Hepatocyte (in vitro differentiated cells): Measurements from ENCODE around the gene DPP10. TPM values are rescaled to one million over a fixed set of nuclear protein-coding genes. Genes with fewer than 3 reads are reported as not detected.

Experiments used
- DNase-seq: peaks from one replicate; pipeline ENCODE4 v3.0.0-alpha.2; 2016; ENCODE audit warnings: low spot score
- H2AFZ ChIP-seq: fragments of 200-600 bp; sonication (generic); 2 replicates; pipeline ENCODE4 v1.6.0; 2016; ENCODE audit warnings: antibody characterized with exemption, mild to moderate bottlenecking
- H3K27ac ChIP-seq: fragments of 200-600 bp; sonication (generic); 2 replicates; pipeline ENCODE4 v1.5.1; 2016; ENCODE audit warnings: mild to moderate bottlenecking
- H3K27me3 ChIP-seq: fragments of 200-600 bp; sonication (generic); 2 replicates; pipeline ENCODE4 v1.6.1; 2016
- H3K36me3 ChIP-seq: fragments of 200-600 bp; sonication (generic); replicated peaks from 2 replicates; pipeline ENCODE4 v1.5.1; 2016; ENCODE audit warnings: low read depth; ENCODE audit not compliant: insufficient read depth
- H3K4me1 ChIP-seq: fragments of 200-600 bp; sonication (generic); 2 replicates; pipeline ENCODE4 v1.5.1; 2016; ENCODE audit warnings: mild to moderate bottlenecking, moderate library complexity; ENCODE audit not compliant: insufficient read depth
- H3K4me2 ChIP-seq: fragments of 200-600 bp; sonication (generic); 2 replicates; pipeline ENCODE4 v1.6.0; 2016
- H3K4me3 ChIP-seq: fragments of 200-600 bp; sonication (generic); 2 replicates; pipeline ENCODE4 v1.5.1; 2016; ENCODE audit warnings: mild to moderate bottlenecking
- H3K79me2 ChIP-seq: fragments of 200-600 bp; sonication (generic); 2 replicates; pipeline ENCODE4 v1.6.0; 2017; ENCODE audit warnings: mild to moderate bottlenecking
- H3K9me2 ChIP-seq: fragments of 200-600 bp; sonication (generic); replicated peaks from 2 replicates; pipeline ENCODE4 v1.6.0; 2017; ENCODE audit warnings: mild to moderate bottlenecking; ENCODE audit not compliant: insufficient read depth
- H3K9me3 ChIP-seq: fragments of 200-600 bp; sonication (generic); 2 replicates; pipeline ENCODE4 v1.5.1; 2016; ENCODE audit warnings: low read depth, mild to moderate bottlenecking
- H4K20me1 ChIP-seq: fragments of 200-600 bp; sonication (generic); 2 replicates; pipeline ENCODE4 v1.6.0; 2016; ENCODE audit warnings: mild to moderate bottlenecking; ENCODE audit not compliant: insufficient read depth, poor library complexity, severe bottlenecking
- EZH2 ChIP-seq: fragments of 200-600 bp; sonication (generic); IDR thresholded peaks from 2 replicates; pipeline ENCODE4 v1.6.1; 2016; ENCODE audit warnings: antibody characterized with exemption, mild to moderate bottlenecking, borderline replicate concordance
- EZH2phosphoT487 ChIP-seq: fragments of 200-600 bp; sonication (generic); IDR thresholded peaks from one replicate; pipeline ENCODE4 v1.6.1; 2018; ENCODE audit warnings: antibody characterized with exemption, mild to moderate bottlenecking, low read depth, moderate library complexity; ENCODE audit not compliant: unreplicated experiment, severe bottlenecking
- WGBS: methylation state at CpG from one replicate; pipeline ENCODE4 v1.1.6; 2016; ENCODE audit warnings: low lambda C conversion rate; ENCODE audit errors: missing lambda C conversion rate; 5-methylcytosine and 5-hydroxymethylcytosine counted together
- polyA plus RNA-seq: library from polyadenylated mRNA; unstranded; fragments of >200 nt; fragmentation: Nextera tagmentation; extraction: Ambion mirVana; gene quantifications from 2 replicates; pipeline ENCODE4 v1.2.1, GENCODE V29; 2016
- total RNA-seq: library from RNA; depleted of rRNA; stranded (reverse); fragments of >200 nt; gene quantifications from 2 replicates; pipeline ENCODE4 v1.2.3, GENCODE V29; 2014
- TF ChIP-seq, protein P1 (sequence below): fragments of 200-600 bp; sonication (generic); IDR thresholded peaks from 2 replicates; pipeline ENCODE4 v1.5.1; 2016; ENCODE audit warnings: antibody characterized with exemption, mild to moderate bottlenecking; ENCODE audit not compliant: poor library complexity

Gene DPP10
- total and polyA plus RNA-seq, 2 experiments from 2014 or later = 5.0 to 15.7 TPM

DNA sequence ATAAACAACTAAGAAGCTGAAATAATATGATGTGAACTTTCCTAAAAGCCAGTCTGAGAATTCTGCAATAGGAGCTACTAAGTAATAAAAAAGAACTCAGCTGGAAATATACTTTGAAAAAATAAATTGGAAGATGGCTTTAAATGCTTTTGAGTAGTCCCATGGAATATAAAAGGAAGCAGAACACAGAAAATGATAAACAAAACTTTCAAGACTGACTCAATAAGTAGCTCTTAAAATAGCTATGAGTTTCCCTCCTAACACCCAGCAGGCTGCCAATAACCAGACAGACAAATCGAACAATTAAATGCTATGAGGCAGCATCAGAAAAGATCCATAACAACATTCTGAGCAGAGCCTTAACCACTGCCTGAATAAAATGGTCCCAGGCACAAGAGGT lies 319.9 kb downstream of the DPP10 start:
- no peaks in the 10 kb centered on the region for H3K9me3 ChIP-seq
- TF ChIP-seq EZH2 (no peak), EZH2phosphoT487 (no peak)
- TF ChIP-seq, protein P1, sequence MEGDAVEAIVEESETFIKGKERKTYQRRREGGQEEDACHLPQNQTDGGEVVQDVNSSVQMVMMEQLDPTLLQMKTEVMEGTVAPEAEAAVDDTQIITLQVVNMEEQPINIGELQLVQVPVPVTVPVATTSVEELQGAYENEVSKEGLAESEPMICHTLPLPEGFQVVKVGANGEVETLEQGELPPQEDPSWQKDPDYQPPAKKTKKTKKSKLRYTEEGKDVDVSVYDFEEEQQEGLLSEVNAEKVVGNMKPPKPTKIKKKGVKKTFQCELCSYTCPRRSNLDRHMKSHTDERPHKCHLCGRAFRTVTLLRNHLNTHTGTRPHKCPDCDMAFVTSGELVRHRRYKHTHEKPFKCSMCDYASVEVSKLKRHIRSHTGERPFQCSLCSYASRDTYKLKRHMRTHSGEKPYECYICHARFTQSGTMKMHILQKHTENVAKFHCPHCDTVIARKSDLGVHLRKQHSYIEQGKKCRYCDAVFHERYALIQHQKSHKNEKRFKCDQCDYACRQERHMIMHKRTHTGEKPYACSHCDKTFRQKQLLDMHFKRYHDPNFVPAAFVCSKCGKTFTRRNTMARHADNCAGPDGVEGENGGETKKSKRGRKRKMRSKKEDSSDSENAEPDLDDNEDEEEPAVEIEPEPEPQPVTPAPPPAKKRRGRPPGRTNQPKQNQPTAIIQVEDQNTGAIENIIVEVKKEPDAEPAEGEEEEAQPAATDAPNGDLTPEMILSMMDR = no peak
- 85% methylated on average over 1 of the region's 1 CpG for WGBS
- no peak overlapping the region for H2AFZ ChIP-seq
- H3K9me2 ChIP-seq = no peaks in the 10 kb centered on the region
- no peak overlapping the region for H3K4me2 ChIP-seq
- no peak overlapping the region for H3K27ac ChIP-seq
- no peaks in the 10 kb centered on the region for H3K79me2 ChIP-seq
- no peak for DNase-seq
- no peak overlapping the region for H3K4me3 ChIP-seq
- no peaks in the 10 kb centered on the region for H3K27me3 ChIP-seq
- no peaks in the 10 kb centered on the region for H3K36me3 ChIP-seq
- no peaks in the 10 kb centered on the region for H3K4me1 ChIP-seq
- no peaks in the 10 kb centered on the region for H4K20me1 ChIP-seq

DNA sequence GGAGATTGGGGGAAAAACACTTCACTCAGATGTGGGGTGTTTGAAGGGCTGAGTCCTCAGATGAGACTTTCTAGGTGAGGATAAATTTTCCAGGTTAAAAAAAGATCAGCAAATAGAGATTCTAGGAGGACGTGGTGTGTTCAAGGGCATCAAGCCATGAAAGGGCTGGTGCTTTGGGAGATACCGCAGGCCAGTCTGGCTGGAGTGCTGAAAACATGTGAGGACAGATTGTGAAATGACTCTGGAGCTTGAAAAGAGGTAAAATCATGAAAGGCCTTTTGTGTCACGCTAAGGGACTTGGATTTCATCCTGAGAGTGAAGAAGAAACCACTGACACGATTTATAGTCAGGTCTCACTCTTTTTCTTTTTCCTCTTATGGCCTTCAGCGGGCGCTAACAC lies 320.5 kb downstream of the DPP10 start:
- H3K9me3 ChIP-seq = no peaks in the 10 kb centered on the region
- H3K4me1 ChIP-seq = no peaks in the 10 kb centered on the region
- no peaks in the 10 kb centered on the region for H3K79me2 ChIP-seq
- H3K27me3 ChIP-seq = no peaks in the 10 kb centered on the region
- no peak for TF ChIP-seq EZH2
- no peak for TF ChIP-seq EZH2phosphoT487
- TF ChIP-seq, protein P1 = no peak
- no peak overlapping the region for H2AFZ ChIP-seq
- no peak overlapping the region for H3K4me2 ChIP-seq
- no peak overlapping the region for H3K27ac ChIP-seq
- no peaks in the 10 kb centered on the region for H3K36me3 ChIP-seq
- WGBS = 79% methylated on average over 6 of the region's 6 CpGs
- no peak overlapping the region for H3K4me3 ChIP-seq
- no peak for DNase-seq
- no peaks in the 10 kb centered on the region for H3K9me2 ChIP-seq
- H4K20me1 ChIP-seq = no peaks in the 10 kb centered on the region

DNA sequence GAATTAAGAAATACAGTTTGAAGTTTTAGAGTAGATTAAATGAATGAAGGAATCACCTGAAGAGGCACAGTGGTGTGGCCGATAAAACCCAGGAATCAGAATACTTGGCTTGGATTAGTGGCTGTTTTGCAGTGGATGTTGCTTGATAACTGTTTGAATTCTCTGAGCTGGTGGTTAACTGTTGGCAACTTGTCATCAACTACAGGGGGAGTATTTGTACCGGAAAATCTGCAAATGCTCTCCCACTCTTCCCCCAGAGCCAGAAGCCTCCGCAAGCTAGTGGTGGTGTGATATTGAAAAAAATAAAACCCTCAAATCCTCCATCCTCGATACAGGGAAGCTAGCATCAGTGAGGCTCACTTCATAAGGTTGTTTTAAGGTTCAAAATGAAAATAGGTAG lies 326.7 kb downstream of the DPP10 start:
- 88% methylated on average over 4 of the region's 4 CpGs for WGBS
- no peak for DNase-seq
- no peak overlapping the region for H2AFZ ChIP-seq
- no peaks in the 10 kb centered on the region for H3K9me2 ChIP-seq
- no peak overlapping the region for H3K4me2 ChIP-seq
- TF ChIP-seq, protein P1 = no peak
- no peak for TF ChIP-seq EZH2
- no peak for TF ChIP-seq EZH2phosphoT487
- no peaks in the 10 kb centered on the region for H4K20me1 ChIP-seq
- no peak overlapping the region for H3K27ac ChIP-seq
- no peaks in the 10 kb centered on the region for H3K36me3 ChIP-seq
- no peaks in the 10 kb centered on the region for H3K9me3 ChIP-seq
- no peaks in the 10 kb centered on the region for H3K4me1 ChIP-seq
- no peaks in the 10 kb centered on the region for H3K79me2 ChIP-seq
- H3K27me3 ChIP-seq = no peaks in the 10 kb centered on the region
- H3K4me3 ChIP-seq = no peak overlapping the region

DNA sequence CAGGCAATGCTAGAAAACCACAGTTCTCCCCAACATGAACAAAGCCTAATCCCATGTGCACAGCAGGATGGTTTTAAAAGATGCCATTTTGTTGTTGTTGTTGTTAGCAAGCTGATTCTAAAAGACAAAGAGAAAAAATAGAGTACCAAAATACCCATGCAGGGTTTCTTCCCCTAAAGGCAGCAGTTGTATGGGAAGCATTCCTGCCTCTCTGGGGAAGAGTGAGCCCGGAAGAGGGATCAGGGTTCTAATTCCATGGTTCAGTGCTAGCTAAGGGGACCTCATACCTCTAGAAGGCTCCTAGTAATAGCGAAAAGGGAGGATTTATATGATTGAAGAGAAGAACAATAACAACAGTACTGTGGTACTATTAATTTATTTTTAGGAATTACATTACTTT lies 327.6 kb downstream of the DPP10 start:
- Histone ChIP-seq H3K9me3 (no peaks in the 10 kb centered on the region), H3K79me2 (no peaks in the 10 kb centered on the region), H4K20me1 (no peaks in the 10 kb centered on the region), H3K36me3 (no peaks in the 10 kb centered on the region), H3K9me2 (no peaks in the 10 kb centered on the region), H3K4me1 (no peaks in the 10 kb centered on the region), H3K27ac (no peak overlapping the region), H3K27me3 (no peaks in the 10 kb centered on the region), H2AFZ (no peak overlapping the region), H3K4me3 (no peak overlapping the region), H3K4me2 (no peak overlapping the region)
- 93% methylated on average over 2 of the region's 2 CpGs for WGBS
- no peak for DNase-seq
- TF ChIP-seq, protein P1 = no peak
- TF ChIP-seq EZH2phosphoT487 = no peak
- no peak for TF ChIP-seq EZH2
